Heart right ventricle (tissue), 16 donors: ENCODE data around the gene CROCC2. TPM values are rescaled to one million over a fixed set of nuclear protein-coding genes. Genes with fewer than 3 reads are reported as not detected.
A peak's percentile ranks its signal among the peaks of the same experiment; 100 is the strongest.

Experiments used
- ATAC-seq, 8 donors: fragments of 200-7000 bp; cut with Tn5 transposase; one replicate each; pipeline ENCODE4 v1.9.1; 2020; ENCODE audit warnings: mild to moderate bottlenecking in 8 of 8, moderate library complexity in 8 of 8, moderate number of reproducible peaks in 1 of 8
- DNase-seq, 2 donors: peaks; one replicate each; pipeline ENCODE4 v3.0.0-alpha.2; 2020
- H3K27ac ChIP-seq, 10 donors: fragments of 200-600 bp; sonication (generic) in 2 of 10; one replicate each; pipeline versions ENCODE4 v1.5.0 to v1.8.0; 2020 to 2022; ENCODE audit warnings: mild to moderate bottlenecking in 3 of 10
- H3K27me3 ChIP-seq, 7 donors: fragments of 200-600 bp; one replicate each; pipeline ENCODE4 v1.8.0; 2021 to 2022; ENCODE audit warnings: mild to moderate bottlenecking in 2 of 7
- H3K36me3 ChIP-seq, 9 donors: fragments of 200-600 bp; sonication (generic) in 1 of 9; one replicate each; pipeline versions ENCODE4 v1.5.0 to v1.8.0; 2020 to 2022; ENCODE audit warnings: mild to moderate bottlenecking in 2 of 9
- H3K4me1 ChIP-seq, 9 donors: fragments of 200-600 bp; sonication (generic) in 1 of 9; one replicate each; pipeline versions ENCODE4 v1.5.0 to v1.8.0; 2020 to 2022; ENCODE audit warnings: mild to moderate bottlenecking in 4 of 9
- H3K4me3 ChIP-seq, 10 donors: fragments of 200-600 bp; sonication (generic) in 2 of 10; one replicate each; pipeline versions ENCODE4 v1.5.0 to v1.8.0; 2020 to 2022; ENCODE audit warnings: mild to moderate bottlenecking in 7 of 10, moderate library complexity in 2 of 10
- H3K9me3 ChIP-seq, 11 donors: fragments of 200-600 bp in 10 of 11; sonication (generic) in 2 of 11; one replicate each; pipeline versions ENCODE4 v1.5.0 to v1.8.0; 2013 to 2022; ENCODE audit warnings: mild to moderate bottlenecking in 2 of 11, control low read depth in 1 of 11, moderate library complexity in 1 of 11
- CTCF ChIP-seq, 9 donors: fragments of 200-600 bp; sonication (generic) in 2 of 9; IDR thresholded peaks; one replicate each; pipeline versions ENCODE4 v1.5.0 to v1.8.0; 2021 to 2022; ENCODE audit warnings: antibody characterized with exemption in 9 of 9, mild to moderate bottlenecking in 5 of 9, moderate library complexity in 1 of 9
- WGBS, 2 donors: extraction: QIAGEN DNeasy Blood & Tissue Kit; methylation state at CpG; one replicate each; pipeline ENCODE4 v1.1.7; 2013; ENCODE audit warnings: inconsistent platforms in 1 of 2; 5-methylcytosine and 5-hydroxymethylcytosine counted together
- intact Hi-C, 10 donors: fragments of 100-400 bp; cut with DNase I; formaldehyde crosslinking; loops; one replicate each; pipeline versions ENCODE4 v1.11.1 to v1.14.2; 2022
- polyA plus RNA-seq, 2 donors: library from polyadenylated mRNA; stranded (reverse); fragments of 200-250 nt; gene quantifications; one replicate each; pipeline ENCODE4 v1.2.3, GENCODE V29; 2013
- total RNA-seq, 10 donors: library from RNA; stranded (reverse); fragmentation: NEBNext Ultra II Directional in 3 of 10; extraction: Animal tissue kit (Norgen Biotek cat#: 25700) in 3 of 10; gene quantifications; one replicate each; pipeline versions ENCODE4 v1.2.1 to v1.2.4, GENCODE V29; 2021 to 2023
- donor health status: Arrhythmogenic right ventricular cardiomyopathy.
- donor health status: ischemic (EF 13 %, LVEDD 7.1; RV severe dilation, severe dysfunction).
- donor health status: healthy with polysubstance abuse.
- donor health status: DM: no; HTN: yes; CAD: no.
- donor health status: DM: no; HTN: no; CAD: no.
- donor health status: ischemic (EF 25% LVEDD 6.9; RV normal size, moderate dysfunction).
- donor health status: ischemic (EF 25% LVEDD 5.7; RV mildly dilated, moderate dysfunction).
- donor health status: healthy.
- donor health status: DM: yes; HTN: yes; CAD: no.
- donor health status: Ischemic cardiomyopathy.
- donor health status: ischemic (EF 35%, LVEDD 5.7; RV mildly dilated, moderate dysfunction).
- donor health status: nonischemic (EF 11% LVEDD 7.7; RV severe dilation, severe dysfunction).
- donor health status: DM: yes; HTN: yes; CAD: no.
- donor health status: PGD.
- donor health status: ischemic (EF 29% LVEDD 5.4; RV normal size, mild dysfunction).
- donor health status: nonischemic (EF 23%, LVEDD 6.1; RV moderate dilation, normal function).

CROCC2 gene
- total and polyA plus RNA-seq, 12 donors, result 0.06 TPM; not detected in 11

- no peaks in the 10 kb centered on the region for H3K36me3 ChIP-seq
- no peak for ATAC-seq
- no peak overlapping the region for H3K4me3 ChIP-seq
- TF ChIP-seq CTCF (IDR thresholded peaks at IDR 0.05), result no peak
- 82 to 90% methylated on average over 12 of the region's 12 CpGs for WGBS, 2 donors
- no peak for DNase-seq
- H3K9me3 ChIP-seq, result no peaks in the 10 kb centered on the region
- no peaks in the 10 kb centered on the region for H3K4me1 ChIP-seq
- no peak overlapping the region for H3K27ac ChIP-seq
- intact Hi-C loops, result loop anchor here in 1 of 10 donors (10.0 kb wide), 1 partner anchor 590 kb away; no protein-coding TSS in a partner anchor
- peaks cover 0 to 7% (median 0%) of the 10 kb centered on the region in 7 donors for H3K27me3 ChIP-seq
Measured at GRCh38 chr2:240874715-240875227, 31.4 kb upstream of the CROCC2 start.

GRCh38 chr2:240875228-240876034 is 30.7 kb upstream of the CROCC2 start:
- Histone ChIP-seq H3K36me3 (no peaks in the 10 kb centered on the region), H3K4me3 (no peak overlapping the region), H3K4me1 (no peaks in the 10 kb centered on the region), H3K9me3 (no peaks in the 10 kb centered on the region), H3K27me3 (peaks cover 0 to 2% (median 0%) of the 10 kb centered on the region in 7 donors), H3K27ac (no peak overlapping the region)
- DNase-seq (no peak), ATAC-seq (no peak)
- WGBS, 2 donors, result 95 to 96% methylated on average over 22 of the region's 22 CpGs
- no peak for TF ChIP-seq CTCF (IDR thresholded peaks at IDR 0.05)
- intact Hi-C loops, result loop anchor here in 1 of 10 donors (10.0 kb wide), 1 partner anchor 589 kb away; no protein-coding TSS in a partner anchor

- Histone ChIP-seq H3K36me3 (no peaks in the 10 kb centered on the region), H3K4me1 (no peaks in the 10 kb centered on the region), H3K27ac (no peak overlapping the region), H3K27me3 (no peaks in the 10 kb centered on the region), H3K9me3 (no peaks in the 10 kb centered on the region), H3K4me3 (no peak overlapping the region)
- peak in 1 of 8 donors; percentile 7 for ATAC-seq
- WGBS, 2 donors, result 67 to 68% methylated on average over 7 of the region's 7 CpGs
- intact Hi-C loops, result loop anchor here in 1 of 10 donors (10.0 kb wide), 1 partner anchor 589 kb away; no protein-coding TSS in a partner anchor
- TF ChIP-seq CTCF (IDR thresholded peaks at IDR 0.05), result no peak
- peak in 1 of 2 donors; percentile 7 for DNase-seq
Measured at GRCh38 chr2:240876035-240876474, 30.1 kb upstream of the CROCC2 start.

- ATAC-seq, result peak in 4 of 8 donors; percentile 17 to 39 (median 18)
Measured at GRCh38 chr2:240876475-240877251, 29.5 kb upstream of the CROCC2 start.

More at GRCh38 chr2:240876475-240877251, 29.5 kb upstream of the CROCC2 start:
- no peak overlapping the region for H3K4me3 ChIP-seq
- no peaks in the 10 kb centered on the region for H3K9me3 ChIP-seq
- H3K27ac ChIP-seq, result no peak overlapping the region
- no peaks in the 10 kb centered on the region for H3K27me3 ChIP-seq
- DNase-seq, result peak in 1 of 2 donors; percentile 14
- H3K4me1 ChIP-seq, result no peaks in the 10 kb centered on the region
- TF ChIP-seq CTCF (IDR thresholded peaks at IDR 0.05), result no peak
- intact Hi-C loops, result loop anchor here in 1 of 10 donors (10.0 kb wide), 1 partner anchor 588 kb away; no protein-coding TSS in a partner anchor
- 76 to 81% methylated on average over 18 of the region's 18 CpGs for WGBS, 2 donors
- H3K36me3 ChIP-seq, result no peaks in the 10 kb centered on the region
